Right atrium auricular region (tissue), 2 donors: ENCODE measurements around the gene CYTH2. TPM values are rescaled to one million over a fixed set of nuclear protein-coding genes. Genes with fewer than 3 reads are reported as not detected.

Experiments
- DNase-seq: peaks from one replicate; pipeline ENCODE4 v3.0.0-alpha.2; 2019; ENCODE audit warnings: low spot score
- H3K27ac ChIP-seq, 2 donors: fragments of 200-600 bp; sonication (generic); 1 replicate in 1 of 2; 2 replicates in 1 of 2; pipeline ENCODE4 v1.5.1; 2016 to 2019
- H3K27me3 ChIP-seq, 2 donors: fragments of 200-600 bp; sonication (generic); one replicate each; pipeline versions ENCODE4 v1.5.1 to v1.6.0; 2017 to 2019
- H3K36me3 ChIP-seq: fragments of 200-600 bp; sonication (generic); one replicate; pipeline ENCODE4 v1.5.1; 2016
- H3K4me1 ChIP-seq, 2 donors: fragments of 200-600 bp; sonication (generic); one replicate each; pipeline versions ENCODE4 v1.5.1 to v1.6.0; 2017 to 2019
- H3K4me3 ChIP-seq, 2 donors: fragments of 200-600 bp; sonication (generic); 1 replicate in 1 of 2; 2 replicates in 1 of 2; pipeline ENCODE4 v1.5.1; 2017 to 2019; ENCODE audit warnings: mild to moderate bottlenecking in 1 of 2, moderate library complexity in 1 of 2
- H3K9me3 ChIP-seq, 2 donors: fragments of 200-600 bp; sonication (generic); one replicate each; pipeline ENCODE4 v1.5.1; 2019
- CTCF ChIP-seq, 2 donors: fragments of 200-600 bp; sonication (generic); IDR thresholded peaks; one replicate each; pipeline ENCODE4 v1.5.1; 2019; ENCODE audit warnings: antibody characterized with exemption in 2 of 2
- total RNA-seq, 2 donors: library from RNA; depleted of rRNA; stranded (reverse); fragments of >200 nt; gene quantifications; one replicate each; pipeline ENCODE4 v1.1.0, GENCODE V29; 2016

CYTH2 gene
- total RNA-seq, 2 donors from 2014 or later: 13.3 to 22.5 TPM

GRCh38 chr19:48475369-48476068 lies 6.3 kb downstream of the CYTH2 start:
- no peak overlapping the region for H3K27ac ChIP-seq
- peaks cover 87% of the 10 kb centered on the region for H3K36me3 ChIP-seq
- no peak overlapping the region for H3K4me3 ChIP-seq
- H3K4me1 ChIP-seq: peaks cover 0 to 16% of the 10 kb centered on the region in 2 donors
- no peak for TF ChIP-seq CTCF (IDR thresholded peaks at IDR 0.05)
- no peaks in the 10 kb centered on the region for H3K27me3 ChIP-seq
- H3K9me3 ChIP-seq: no peaks in the 10 kb centered on the region
- no peak for DNase-seq

GRCh38 chr19:48476176-48476575 lies 7.0 kb downstream of the CYTH2 start:
- H3K27ac ChIP-seq: no peak overlapping the region
- H3K9me3 ChIP-seq: no peaks in the 10 kb centered on the region
- no peak for TF ChIP-seq CTCF (IDR thresholded peaks at IDR 0.05)
- H3K4me3 ChIP-seq: no peak overlapping the region
- H3K36me3 ChIP-seq: peaks cover 80% of the 10 kb centered on the region
- H3K27me3 ChIP-seq: no peaks in the 10 kb centered on the region
- DNase-seq: no peak
- H3K4me1 ChIP-seq: peaks cover 0 to 14% of the 10 kb centered on the region in 2 donors

- no peak overlapping the region for H3K27ac ChIP-seq
- TF ChIP-seq CTCF (IDR thresholded peaks at IDR 0.05): no peak
- peaks cover 0 to 23% of the 10 kb centered on the region in 2 donors for H3K4me1 ChIP-seq
- H3K36me3 ChIP-seq: peaks cover 70% of the 10 kb centered on the region
- DNase-seq: no peak
- H3K9me3 ChIP-seq: no peaks in the 10 kb centered on the region
- H3K27me3 ChIP-seq: no peaks in the 10 kb centered on the region
- H3K4me3 ChIP-seq: no peak overlapping the region
These were observed 8.0 kb downstream of the CYTH2 start for GRCh38 chr19:48477067-48477685.

- no peaks in the 10 kb centered on the region for H3K9me3 ChIP-seq
- peaks cover 0 to 27% of the 10 kb centered on the region in 2 donors for H3K4me1 ChIP-seq
- DNase-seq: no peak
- no peak for TF ChIP-seq CTCF (IDR thresholded peaks at IDR 0.05)
- peaks cover 64% of the 10 kb centered on the region for H3K36me3 ChIP-seq
- H3K27ac ChIP-seq: no peak overlapping the region
- H3K27me3 ChIP-seq: no peaks in the 10 kb centered on the region
- H3K4me3 ChIP-seq: no peak overlapping the region
These were observed 8.6 kb downstream of the CYTH2 start for GRCh38 chr19:48477698-48478338.

- Histone ChIP-seq H3K4me1 (peaks cover 0 to 27% of the 10 kb centered on the region in 2 donors), H3K4me3 (no peak overlapping the region), H3K36me3 (peaks cover 56% of the 10 kb centered on the region), H3K9me3 (no peaks in the 10 kb centered on the region), H3K27ac (no peak overlapping the region), H3K27me3 (no peaks in the 10 kb centered on the region)
- no peak for TF ChIP-seq CTCF (IDR thresholded peaks at IDR 0.05)
- DNase-seq: no peak
These were observed 9.4 kb downstream of the CYTH2 start for GRCh38 chr19:48478339-48479256.
